ENCODE results near the gene CIZ1. TPM values are rescaled to one million over a fixed set of nuclear protein-coding genes. Genes with fewer than 3 reads are reported as not detected.
"Not testable (repeated sequence)": the region's sequence is repeated elsewhere in the genome, so short reads cannot be mapped to it uniquely, and the experiment has no call there.

The CIZ1 gene
- total RNA-seq, 1 experiment from 2014 or later, result 133 TPM

GRCh38 chr9:128129976-128130590, 61.3 kb downstream of the CIZ1 start:
- H3K9me3 Mint-ChIP-seq (ENCODE audit: unreplicated experiment); H3K36me3 Mint-ChIP-seq (ENCODE audit: insufficient read depth, unreplicated experiment); H3K27ac Mint-ChIP-seq (ENCODE audit: low read depth, unreplicated experiment); BruUV-seq (replicated peaks); POLR2A ChIA-PET; H3K4me3 Mint-ChIP-seq (ENCODE audit: unreplicated experiment); DNase-seq (ENCODE audit: unreplicated experiment): not testable (repeated sequence)
- peak; percentile 51 for TF ChIP-seq CTCF (IDR thresholded peaks at IDR 0.05; ENCODE audit: unreplicated experiment)
- Mint-ChIP-seq H3K4me1 (ENCODE audit: insufficient read depth, unreplicated experiment) (peaks cover 19% of the 10 kb centered on the region), H3K27me3 (ENCODE audit: insufficient read depth, unreplicated experiment) (peaks cover 27% of the 10 kb centered on the region)
- intact Hi-C loops (cut with micrococcal nuclease), result loop anchor here (5.0 kb wide), 1 partner anchor 62 kb away; the partner anchor contains the start of gene CIZ1
- CTCF ChIA-PET, result interaction anchor here (2.0 kb wide), 1 partner anchor 13 kb away, joined by 14 read pairs; no protein-coding TSS in a partner anchor

DNA sequence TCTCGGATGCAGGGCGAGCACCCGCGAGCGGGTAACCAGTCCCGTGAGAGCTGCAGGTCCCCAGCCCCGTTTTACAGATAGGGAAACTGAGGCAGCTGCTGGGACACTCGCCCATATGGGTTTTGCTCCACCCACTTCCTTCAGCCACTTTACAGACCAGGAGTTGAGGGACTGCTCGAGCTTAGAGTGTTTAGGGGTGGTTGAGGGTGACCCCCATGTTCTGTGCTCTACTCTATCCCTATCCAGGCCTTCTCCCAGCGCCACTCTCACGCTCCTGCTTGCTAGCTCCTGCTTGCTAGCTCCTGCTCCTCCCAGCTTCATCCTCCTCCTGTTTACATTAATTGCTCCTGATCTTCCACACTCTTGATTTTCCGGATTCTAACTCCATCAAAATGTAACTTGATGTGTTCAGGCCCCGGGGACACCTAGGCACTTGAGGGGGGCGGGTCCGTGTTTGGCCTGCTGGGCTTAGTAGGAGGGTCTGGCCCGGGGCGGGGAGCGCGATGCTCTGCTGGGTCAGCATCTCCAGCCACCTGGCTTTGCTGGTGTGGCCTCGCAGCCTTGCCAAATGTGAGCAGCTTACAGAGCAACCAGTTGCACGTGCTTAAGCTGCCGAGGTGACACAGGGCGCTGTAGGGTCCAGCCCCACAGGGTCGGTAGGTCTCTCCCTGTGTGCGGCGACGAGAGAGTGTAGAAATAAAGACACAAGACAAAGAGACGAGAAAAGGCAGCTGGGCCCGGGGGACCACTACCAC, 62.4 kb downstream of the CIZ1 start:
- H3K4me3 Mint-ChIP-seq (ENCODE audit: unreplicated experiment), result peak overlapping the region; percentile 84
- POLR2A ChIA-PET, result interaction anchor here (0.7 to 1.8 kb wide), 10 partner anchors 9 to 1171 kb away, joined by 3 to 10 read pairs (median 4); partner anchors contain the start of genes BBLN, NAIF1 and SLC25A25
- peaks cover 17% of the 10 kb centered on the region for H3K27me3 Mint-ChIP-seq (ENCODE audit: insufficient read depth, unreplicated experiment)

DNA sequence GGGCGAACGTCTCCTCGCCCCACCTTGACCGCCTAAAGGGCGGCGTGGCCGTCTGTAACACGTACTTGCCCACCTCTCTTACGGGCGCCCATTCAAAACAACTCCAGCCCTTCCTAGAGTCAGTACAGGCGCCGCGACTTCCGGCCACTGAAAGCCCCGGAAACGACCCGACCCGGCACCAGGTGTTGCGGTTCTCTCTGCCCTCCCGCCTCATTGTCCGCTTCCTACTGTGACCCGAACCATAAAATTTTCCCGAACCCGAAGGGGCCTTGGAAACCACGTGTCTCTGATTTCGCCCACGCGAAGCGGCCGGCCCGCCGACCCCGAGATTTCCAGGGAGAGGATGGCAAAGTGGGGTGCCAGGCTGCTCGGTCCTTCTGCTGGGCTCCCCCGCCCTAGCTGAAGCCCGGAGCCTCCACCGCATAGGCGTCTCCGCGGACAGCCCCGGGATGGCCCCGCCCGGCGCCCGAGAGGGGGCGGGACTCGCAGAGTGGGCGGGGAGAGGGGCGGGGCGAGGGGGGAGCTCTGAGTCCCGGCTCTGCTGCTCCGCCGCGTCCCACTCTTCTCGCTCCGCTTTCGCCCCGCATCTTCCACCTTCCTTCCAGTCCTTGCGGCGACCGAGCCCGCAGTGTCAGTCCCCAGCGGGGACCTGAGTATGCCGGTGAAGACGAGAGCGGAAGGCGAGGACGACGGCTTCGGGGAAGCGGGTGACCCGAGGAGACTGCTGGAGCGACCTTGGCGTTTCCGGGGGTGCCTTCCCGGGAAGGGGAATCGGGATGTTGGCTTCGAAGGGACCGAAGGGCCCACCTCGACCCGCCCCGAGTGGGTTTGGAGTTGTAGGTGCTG, 63.2 kb downstream of the CIZ1 start:
- H3K36me3 Mint-ChIP-seq (ENCODE audit: insufficient read depth, unreplicated experiment), result peaks cover 11% of the 10 kb centered on the region
- peak; percentile 92 for DNase-seq (ENCODE audit: unreplicated experiment)
- intact Hi-C loops (cut with micrococcal nuclease), result loop anchor here (5.0 kb wide), 1 partner anchor 64 kb away; the partner anchor contains the start of gene CIZ1
- H3K27ac Mint-ChIP-seq (ENCODE audit: low read depth, unreplicated experiment), result peak overlapping the region; percentile 97
- no peak for TF ChIP-seq CTCF (IDR thresholded peaks at IDR 0.05; ENCODE audit: unreplicated experiment)
- ChIA-PET POLR2A (interaction anchor here (0.7 to 1.8 kb wide), 12 partner anchors 8 to 1171 kb away, joined by 3 to 10 read pairs (median 4); partner anchors contain the start of genes BBLN, NAIF1, SLC25A25 and TOR2A), CTCF (interaction anchor here (0.6 to 2.0 kb wide), 5 partner anchors 11 to 521 kb away, joined by 3 to 14 read pairs (median 4); no protein-coding TSS in a partner anchor)
- H3K27me3 Mint-ChIP-seq (ENCODE audit: insufficient read depth, unreplicated experiment), result peaks cover 9% of the 10 kb centered on the region
- no TSS peak for BruUV-seq (replicated peaks)
- peaks cover 23% of the 10 kb centered on the region for H3K4me1 Mint-ChIP-seq (ENCODE audit: insufficient read depth, unreplicated experiment)
- H3K4me3 Mint-ChIP-seq (ENCODE audit: unreplicated experiment), result peak overlapping the region; percentile 84
- no peaks in the 10 kb centered on the region for H3K9me3 Mint-ChIP-seq (ENCODE audit: unreplicated experiment)

More for the DNA sequence above, 62.4 kb downstream of the CIZ1 start:
- intact Hi-C loops (cut with micrococcal nuclease), result loop anchor here (5.0 kb wide), 1 partner anchor 63 kb away; the partner anchor contains the start of gene CIZ1
- DNase-seq (ENCODE audit: unreplicated experiment), result no peak
- CTCF ChIA-PET, result interaction anchor here (0.6 to 2.0 kb wide), 7 partner anchors 12 to 522 kb away, joined by 3 to 14 read pairs (median 4); no protein-coding TSS in a partner anchor
- peaks cover 4% of the 10 kb centered on the region for H3K36me3 Mint-ChIP-seq (ENCODE audit: insufficient read depth, unreplicated experiment)
- H3K4me1 Mint-ChIP-seq (ENCODE audit: insufficient read depth, unreplicated experiment), result peaks cover 23% of the 10 kb centered on the region
- TF ChIP-seq CTCF (IDR thresholded peaks at IDR 0.05; ENCODE audit: unreplicated experiment), result no peak
- BruUV-seq (replicated peaks), result TSS peak; percentile 47
- H3K27ac Mint-ChIP-seq (ENCODE audit: low read depth, unreplicated experiment), result no peak overlapping the region
- H3K9me3 Mint-ChIP-seq (ENCODE audit: unreplicated experiment), result peaks cover 7% of the 10 kb centered on the region
